T follicular helper cell (primary cell): ENCODE data around the gene LETM1.
A peak's percentile ranks its signal among the peaks of the same experiment; 100 is the strongest.

Experiments used
- DNase-seq: peaks from one replicate; pipeline ENCODE4 v3.0.0-alpha.2; 2020; ENCODE audit warnings: low read depth

Gene LETM1

GRCh38 chr4:1794809-1795298 lies 61.1 kb downstream of the LETM1 start:
- DNase-seq, result no peak

GRCh38 chr4:1793940-1794808 lies 61.8 kb downstream of the LETM1 start:
- DNase-seq, result no peak

- peak; percentile 32 for DNase-seq
These were observed 62.5 kb downstream of the LETM1 start for GRCh38 chr4:1793496-1793840.

- DNase-seq, result peak; percentile 8
These were observed 63.0 kb downstream of the LETM1 start, which contains the start of gene FGFR3 for GRCh38 chr4:1792832-1793495. Gene FGFR3, plus strand, starts transcription at chr4:1793293. Its CDS starts 642 bp downstream, at chr4:1793935.

GRCh38 chr4:1792158-1792831 lies 63.7 kb downstream of the LETM1 start:
- no peak for DNase-seq

- DNase-seq, result no peak
These were observed 66.0 kb downstream of the LETM1 start for GRCh38 chr4:1790005-1790404.

GRCh38 chr4:1789552-1789951 lies 66.4 kb downstream of the LETM1 start:
- no peak for DNase-seq

- DNase-seq, result no peak
These were observed 67.5 kb downstream of the LETM1 start for GRCh38 chr4:1788254-1788973.

- no peak for DNase-seq
These were observed 68.4 kb downstream of the LETM1 start for GRCh38 chr4:1787411-1788077.

GRCh38 chr4:1786544-1787362 lies 69.2 kb downstream of the LETM1 start:
- no peak for DNase-seq

- no peak for DNase-seq
These were observed 70.4 kb downstream of the LETM1 start for GRCh38 chr4:1785592-1785991.

- no peak for DNase-seq
These were observed 71.0 kb downstream of the LETM1 start for GRCh38 chr4:1784789-1785591.

GRCh38 chr4:1784395-1784788 lies 71.6 kb downstream of the LETM1 start:
- no peak for DNase-seq

- DNase-seq, result no peak
These were observed 72.0 kb downstream of the LETM1 start for GRCh38 chr4:1783970-1784369.

GRCh38 chr4:1783015-1783414 lies 72.9 kb downstream of the LETM1 start:
- no peak for DNase-seq

GRCh38 chr4:1780435-1780834 lies 75.5 kb downstream of the LETM1 start:
- no peak for DNase-seq

- DNase-seq, result no peak
These were observed 76.2 kb downstream of the LETM1 start for GRCh38 chr4:1779588-1780382.

- no peak for DNase-seq
These were observed 77.1 kb downstream of the LETM1 start for GRCh38 chr4:1778642-1779392.
